Activated CD4-positive, alpha-beta T cell treated with anti-CD3 and anti-CD28 coated beads, Interleukin-2, amount 10 ng/mL, durations not matched to agents 7 days and 5 days (primary cell): ENCODE measurements around the gene RPS25. TPM values are rescaled to one million over a fixed set of nuclear protein-coding genes. Genes with fewer than 3 reads are reported as not detected.
A peak's percentile ranks its signal among the peaks of the same experiment; 100 is the strongest.
"Not testable (repeated sequence)": the region's sequence is repeated elsewhere in the genome, so short reads cannot be mapped to it uniquely, and the experiment has no call there.

Source experiments
- CTCF ChIA-PET: fragments of 350-600 bp; sonication (Branson Sonifier 250); formaldehyde crosslinking; loops from one replicate; lab custom pipeline; 2021; ENCODE audit warnings: antibody characterized with exemption; lab: Charles Lee
- POLR2A ChIA-PET: fragments of 350-600 bp; sonication (Branson Sonifier 250); formaldehyde crosslinking; loops from one replicate; lab custom pipeline; 2021; ENCODE audit warnings: antibody characterized with exemption; lab: Charles Lee
- DNase-seq: peaks from one replicate; pipeline ENCODE4 v3.0.0-alpha.2; 2020
- H3K27ac Mint-ChIP-seq: one replicate; pipeline ENCODE4 v1.8.0; 2021; ENCODE audit warnings: mild to moderate bottlenecking, moderate library complexity, mixed read lengths
- H3K27me3 Mint-ChIP-seq: one replicate; pipeline ENCODE4 v1.8.0; 2021; ENCODE audit warnings: mixed read lengths
- H3K36me3 Mint-ChIP-seq: one replicate; pipeline ENCODE4 v1.8.0; 2021; ENCODE audit warnings: low read depth, mixed read lengths
- H3K4me1 Mint-ChIP-seq: one replicate; pipeline ENCODE4 v1.8.0; 2021; ENCODE audit warnings: mixed read lengths
- H3K4me3 Mint-ChIP-seq: one replicate; pipeline ENCODE4 v1.8.0; 2021; ENCODE audit warnings: mild to moderate bottlenecking, moderate library complexity, mixed read lengths
- H3K9me3 Mint-ChIP-seq: one replicate; pipeline ENCODE4 v1.8.0; 2021; ENCODE audit warnings: mixed read lengths
- total RNA-seq, 2 experiments: library from RNA; stranded (reverse); gene quantifications; one replicate each; pipeline ENCODE4 v1.2.3, GENCODE V29; 2021

Gene RPS25
- total RNA-seq, 2 experiments from 2014 or later = 1,054 to 1,196 TPM

DNA sequence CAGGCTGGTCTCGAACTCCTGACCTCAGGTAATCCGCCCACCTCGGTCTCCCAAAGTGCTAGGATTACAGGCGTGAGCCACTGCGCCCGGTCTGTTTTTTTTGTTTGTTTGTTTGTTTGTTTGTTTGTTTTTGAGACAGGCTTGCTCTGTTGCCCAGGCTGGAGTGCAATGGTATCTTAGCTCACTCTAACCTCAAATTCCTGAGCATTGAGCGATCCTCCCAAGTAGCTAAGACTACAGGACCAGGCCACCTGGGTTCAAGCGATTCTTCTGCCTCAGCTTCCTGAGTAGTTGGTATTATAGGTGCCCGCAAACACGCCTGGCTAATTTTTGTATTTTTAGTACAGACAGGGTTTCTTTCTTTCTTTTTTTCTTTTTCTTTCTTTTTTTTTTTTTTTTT, 15.3 kb upstream of the RPS25 start:
- POLR2A ChIA-PET, DNase-seq, H3K27ac Mint-ChIP-seq: not testable (repeated sequence)

DNA sequence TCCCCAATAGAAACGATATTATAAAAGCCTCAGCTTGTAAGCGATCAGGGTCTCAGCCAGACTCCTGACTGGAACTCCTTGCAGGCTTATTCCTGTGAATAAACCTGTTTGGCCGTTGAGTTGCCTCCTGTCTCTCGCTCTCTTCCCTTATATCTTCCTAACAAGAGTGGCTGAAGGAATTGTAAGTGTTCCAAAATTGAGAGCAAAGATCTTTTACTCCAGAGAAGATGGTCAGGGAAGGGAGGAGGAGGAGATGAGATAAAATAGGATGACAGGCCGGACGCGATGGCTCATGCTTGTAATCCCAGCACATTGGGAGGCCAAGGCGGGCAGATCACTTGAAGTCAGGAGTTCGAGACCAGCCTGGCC, 13.8 kb upstream of the RPS25 start:
- H3K4me3 Mint-ChIP-seq = no peak overlapping the region
- ChIA-PET CTCF (interaction anchor here (0.8 to 2.3 kb wide), 12 partner anchors 9 to 289 kb away, joined by 3 to 15 read pairs (median 5); no protein-coding TSS in a partner anchor), POLR2A (no interaction called here)
- no peak for DNase-seq
- H3K36me3 Mint-ChIP-seq = peaks cover 13% of the 10 kb centered on the region
- no peak overlapping the region for H3K27ac Mint-ChIP-seq
- peaks cover 26% of the 10 kb centered on the region for H3K4me1 Mint-ChIP-seq
- H3K9me3 Mint-ChIP-seq = no peaks in the 10 kb centered on the region
- no peaks in the 10 kb centered on the region for H3K27me3 Mint-ChIP-seq

More for the DNA sequence above, 15.3 kb upstream of the RPS25 start:
- not testable (repeated sequence) for H3K36me3 Mint-ChIP-seq, H3K9me3 Mint-ChIP-seq, H3K4me3 Mint-ChIP-seq, H3K27me3 Mint-ChIP-seq
- H3K4me1 Mint-ChIP-seq = peaks cover 22% of the 10 kb centered on the region
- CTCF ChIA-PET = interaction anchor here (0.6 to 1.4 kb wide), 8 partner anchors 9 to 292 kb away, joined by 3 to 6 read pairs (median 3); no protein-coding TSS in a partner anchor

DNA sequence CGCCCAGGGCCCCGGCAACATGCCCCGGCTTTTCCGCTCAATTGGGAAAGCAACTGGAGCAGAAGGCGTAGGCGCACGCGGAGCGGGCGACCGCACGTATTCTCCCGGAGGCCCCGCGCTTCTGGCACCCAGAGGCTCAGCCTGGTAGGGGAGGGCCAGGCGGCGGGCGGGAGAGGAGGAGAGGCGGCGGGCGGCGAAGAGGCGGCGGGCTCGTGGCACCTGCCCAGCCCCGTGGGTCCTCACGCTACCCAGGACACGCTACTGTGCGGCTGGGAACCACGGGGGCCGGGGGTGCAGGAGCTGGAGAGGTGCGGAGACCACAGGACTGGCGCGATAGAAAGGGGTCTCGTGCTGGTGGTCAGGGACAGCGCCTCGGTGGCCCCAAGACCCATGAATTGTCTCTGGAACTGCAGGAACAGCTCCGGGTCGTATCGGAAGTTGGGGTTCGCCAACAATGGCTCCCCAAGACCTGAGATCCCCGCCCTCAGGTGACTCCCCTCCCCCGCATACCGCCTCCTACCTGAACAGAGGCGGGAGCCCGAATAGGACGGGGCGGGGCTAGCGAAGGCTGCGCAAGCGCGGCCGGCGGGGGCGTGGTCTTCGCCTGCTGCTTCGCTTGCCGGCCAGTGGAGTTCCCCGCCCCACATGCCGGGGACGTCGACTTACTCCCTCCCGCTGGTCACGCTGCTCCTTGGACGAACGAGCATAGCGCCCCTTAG, 12.3 kb upstream of the RPS25 start, which contains the start of gene SLC37A4:
Gene SLC37A4, minus strand, starts transcription at position 549 of the 719 bp plus-strand sequence.
- Mint-ChIP-seq H3K4me1 (peaks cover 28% of the 10 kb centered on the region), H3K4me3 (peak within 1 kb of the TSS; percentile 70), H3K27me3 (no peaks in the 10 kb centered on the region), H3K9me3 (no peaks in the 10 kb centered on the region), H3K36me3 (peaks cover 15% of the 10 kb centered on the region), H3K27ac (peak within 1 kb of the TSS; percentile 81)
- POLR2A ChIA-PET = interaction anchor here (0.6 to 0.7 kb wide), 2 partner anchors 12 to 88 kb away, joined by 3 read pairs; partner anchors contain the start of genes RPS25 and TRAPPC4
- peak; percentile 98 for DNase-seq
- CTCF ChIA-PET = interaction anchor here (0.7 to 2.3 kb wide), 16 partner anchors 7 to 307 kb away, joined by 3 to 15 read pairs (median 4); partner anchors contain the start of gene BCL9L

DNA sequence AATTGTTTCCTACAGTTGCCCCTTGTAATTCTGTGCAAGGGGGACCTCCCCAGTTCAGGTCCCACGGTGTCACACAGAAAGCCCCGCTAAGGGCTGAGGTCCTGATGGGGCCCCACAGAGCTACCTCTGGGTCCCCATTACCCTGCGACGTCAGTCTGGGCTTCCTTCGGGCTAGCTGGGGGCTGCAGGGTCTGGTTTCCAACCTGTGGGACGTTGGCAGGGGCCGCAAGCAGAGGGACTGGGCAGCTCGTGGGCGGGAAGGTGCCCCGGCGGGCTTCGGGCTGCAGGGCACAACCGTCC, 11.8 kb upstream of the RPS25 start:
- H3K27ac Mint-ChIP-seq = peak overlapping the region; percentile 81
- H3K36me3 Mint-ChIP-seq = peaks cover 20% of the 10 kb centered on the region
- no peaks in the 10 kb centered on the region for H3K9me3 Mint-ChIP-seq
- no peaks in the 10 kb centered on the region for H3K27me3 Mint-ChIP-seq
- no peak for DNase-seq
- ChIA-PET POLR2A (interaction anchor here (0.7 kb wide), 1 partner anchor 12 kb away, joined by 3 read pairs; the partner anchor contains the start of genes RPS25 and TRAPPC4), CTCF (interaction anchor here (0.7 to 2.3 kb wide), 10 partner anchors 11 to 308 kb away, joined by 3 to 15 read pairs (median 4); partner anchors contain the start of gene BCL9L)
- peaks cover 31% of the 10 kb centered on the region for H3K4me1 Mint-ChIP-seq
- peak overlapping the region; percentile 70 for H3K4me3 Mint-ChIP-seq

DNA sequence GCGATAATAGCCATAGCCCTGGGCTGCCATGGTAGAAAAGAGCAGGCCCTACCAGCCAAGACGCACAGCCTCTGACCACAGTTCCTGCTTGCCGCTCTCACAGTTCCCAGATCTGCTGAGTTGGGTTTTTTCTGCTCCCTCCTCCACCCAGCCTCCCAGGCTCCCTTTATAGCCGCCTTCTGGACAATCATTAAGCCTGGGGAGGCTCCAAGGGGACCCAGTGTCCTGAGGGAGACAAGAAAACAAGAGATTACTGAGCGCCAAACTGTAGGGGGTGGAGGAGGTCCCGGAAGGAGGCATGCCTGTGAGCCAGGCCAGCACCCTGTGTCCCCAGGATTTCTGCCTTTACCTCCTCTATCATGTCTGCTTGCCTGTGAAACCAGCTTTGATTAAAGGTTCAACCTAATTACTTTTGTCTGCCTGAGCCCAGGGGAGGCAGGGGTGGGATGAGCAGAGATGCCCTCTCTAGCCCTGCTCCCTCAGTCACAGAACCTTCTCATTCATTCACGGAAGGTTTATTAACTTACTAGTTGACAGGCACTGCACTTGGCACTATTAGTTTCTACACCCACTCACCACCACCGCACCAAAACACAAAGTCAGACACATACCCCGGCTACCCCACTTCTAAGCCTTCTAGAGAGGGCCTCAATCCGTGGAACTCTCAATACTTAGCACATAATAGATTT, 11.3 kb upstream of the RPS25 start:
- Mint-ChIP-seq H3K27ac (peak overlapping the region; percentile 81), H3K27me3 (no peaks in the 10 kb centered on the region), H3K4me1 (peaks cover 35% of the 10 kb centered on the region), H3K36me3 (peaks cover 24% of the 10 kb centered on the region), H3K4me3 (peak overlapping the region; percentile 70), H3K9me3 (no peaks in the 10 kb centered on the region)
- ChIA-PET CTCF (interaction anchor here (1.2 to 2.3 kb wide), 7 partner anchors 10 to 308 kb away, joined by 3 to 15 read pairs (median 4); partner anchors contain the start of gene BCL9L), POLR2A (no interaction called here)
- peak; percentile 16 for DNase-seq

DNA sequence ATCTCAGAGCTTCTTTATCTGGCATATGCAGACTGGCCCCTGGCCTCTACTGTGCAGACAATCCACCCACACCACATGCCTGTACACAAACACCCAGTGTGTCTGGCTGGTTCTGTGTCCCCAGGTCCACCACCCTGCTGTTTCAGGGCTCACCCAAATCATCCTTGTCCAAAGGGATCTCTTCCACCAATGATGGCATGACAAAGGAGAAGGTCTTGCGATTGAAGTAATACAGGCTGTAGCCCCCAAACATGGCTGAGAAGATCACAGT, 10.9 kb upstream of the RPS25 start:
- Mint-ChIP-seq H3K27me3 (no peaks in the 10 kb centered on the region), H3K4me1 (peaks cover 38% of the 10 kb centered on the region), H3K9me3 (no peaks in the 10 kb centered on the region), H3K4me3 (peak overlapping the region; percentile 70), H3K36me3 (peaks cover 27% of the 10 kb centered on the region), H3K27ac (peak overlapping the region; percentile 81)
- POLR2A ChIA-PET = no interaction called here
- DNase-seq = no peak
- CTCF ChIA-PET = interaction anchor here (1.5 kb wide), 1 partner anchor 10 kb away, joined by 5 read pairs; no protein-coding TSS in a partner anchor

DNA sequence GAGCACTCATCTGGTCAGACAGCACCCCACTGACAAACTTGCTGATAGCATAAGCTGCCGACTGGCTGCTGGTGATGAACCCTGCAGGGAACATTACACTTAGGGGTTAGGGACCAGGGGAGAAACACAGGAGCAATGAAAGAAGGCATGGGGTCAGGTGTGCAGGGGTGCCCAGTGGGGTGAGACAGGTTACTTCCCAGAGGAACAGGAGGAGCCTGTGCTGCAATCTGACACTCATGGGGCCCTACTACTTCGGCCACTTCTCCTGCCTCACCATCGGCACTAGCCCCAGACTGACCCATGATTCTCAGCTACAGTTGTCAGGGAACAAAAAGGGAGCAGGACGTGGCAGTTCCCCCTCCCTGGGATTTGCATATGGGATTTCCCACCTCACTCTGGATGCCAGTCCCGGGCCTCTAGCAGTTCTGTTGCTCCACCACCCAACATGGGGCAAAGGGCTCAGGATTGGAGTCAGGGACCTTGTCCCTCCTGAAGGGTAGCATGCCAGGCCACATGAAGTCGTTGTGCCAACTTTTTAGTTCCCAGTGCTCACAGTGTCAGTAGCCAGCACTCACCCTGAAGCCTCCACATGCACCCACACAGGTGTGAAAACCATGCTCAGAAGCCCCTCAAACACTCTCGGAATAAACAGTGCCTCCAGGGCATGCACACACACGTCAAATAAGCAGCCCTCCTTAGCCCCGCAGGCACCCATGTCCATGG, 10.4 kb upstream of the RPS25 start:
- peak overlapping the region; percentile 81 for H3K27ac Mint-ChIP-seq
- ChIA-PET CTCF (interaction anchor here (1.6 to 2.1 kb wide), 2 partner anchors 22 to 30 kb away, joined by 3 to 4 read pairs; partner anchors contain the start of gene CENATAC), POLR2A (no interaction called here)
- peak overlapping the region; percentile 70 for H3K4me3 Mint-ChIP-seq
- H3K27me3 Mint-ChIP-seq = no peaks in the 10 kb centered on the region
- no peaks in the 10 kb centered on the region for H3K9me3 Mint-ChIP-seq
- peaks cover 42% of the 10 kb centered on the region for H3K4me1 Mint-ChIP-seq
- DNase-seq = no peak
- H3K36me3 Mint-ChIP-seq = peaks cover 28% of the 10 kb centered on the region

DNA sequence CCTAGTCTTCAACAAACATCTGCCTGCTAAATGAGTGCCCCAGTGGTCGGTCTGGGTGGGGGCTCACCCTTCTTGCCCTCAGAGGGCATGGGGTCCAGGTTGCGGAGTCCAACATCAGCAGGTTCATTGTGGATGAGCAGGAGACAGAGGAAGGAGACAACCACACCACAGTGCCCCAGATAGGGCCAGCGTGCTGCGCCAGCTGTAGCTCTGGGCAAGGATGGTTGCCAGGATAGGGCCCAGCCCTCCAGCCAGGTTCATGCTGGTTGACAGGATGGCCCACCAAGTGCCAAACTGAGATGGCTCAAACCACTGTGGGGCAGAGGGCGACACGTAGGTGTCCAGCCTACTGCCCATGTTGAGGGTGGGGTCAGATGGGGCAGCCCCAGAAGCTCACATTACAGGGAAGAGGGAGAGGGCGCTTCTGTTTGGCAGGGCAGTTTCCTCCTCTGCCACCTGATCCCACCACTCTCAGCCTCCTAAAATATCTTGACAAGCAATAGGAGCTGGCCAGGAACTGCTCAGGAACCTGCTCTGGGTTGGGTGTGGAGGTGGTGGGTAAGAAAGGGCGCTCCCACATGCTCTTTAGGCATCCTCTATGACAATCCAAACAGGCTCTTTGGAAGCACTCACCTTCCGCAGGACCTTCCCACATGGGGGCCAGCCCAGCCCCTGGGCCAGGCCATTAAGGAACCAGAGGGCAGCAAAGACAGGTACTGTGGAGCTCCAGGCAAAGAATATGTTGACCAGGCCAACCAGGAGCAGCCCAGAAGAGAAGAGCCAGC, 9.6 kb upstream of the RPS25 start:
- Mint-ChIP-seq H3K36me3 (peaks cover 33% of the 10 kb centered on the region), H3K27ac (peak overlapping the region; percentile 15), H3K4me1 (peaks cover 47% of the 10 kb centered on the region), H3K9me3 (no peaks in the 10 kb centered on the region), H3K27me3 (no peaks in the 10 kb centered on the region), H3K4me3 (peak overlapping the region; percentile 1)
- no peak for DNase-seq
- CTCF ChIA-PET = interaction anchor here (1.0 to 2.1 kb wide), 3 partner anchors 23 to 33 kb away, joined by 3 to 4 read pairs (median 3); partner anchors contain the start of gene CENATAC
- POLR2A ChIA-PET = no interaction called here

DNA sequence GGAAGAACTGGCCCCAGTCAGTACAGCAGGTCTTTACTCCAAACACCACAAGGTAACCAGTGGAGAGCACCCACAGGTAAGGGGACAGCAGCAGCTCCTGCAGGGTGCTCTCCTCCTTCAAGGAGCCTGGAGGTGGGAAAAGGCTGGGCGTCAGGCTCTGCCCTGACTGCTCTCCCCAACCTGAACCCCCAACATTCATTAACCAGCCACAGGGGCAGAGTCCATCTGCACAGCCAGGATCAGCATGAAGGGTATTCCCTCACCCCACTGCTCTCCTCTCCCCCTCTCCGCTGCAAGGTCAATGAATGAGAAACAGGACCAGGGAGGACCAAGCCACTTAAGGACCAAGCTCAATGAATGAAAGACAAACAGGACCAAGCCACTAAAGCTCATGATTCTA, 8.8 kb upstream of the RPS25 start:
- no peak for DNase-seq
- ChIA-PET POLR2A (interaction anchor here (0.6 kb wide), 1 partner anchor 330 kb away, joined by 3 read pairs; no protein-coding TSS in a partner anchor), CTCF (interaction anchor here (1.0 to 2.1 kb wide), 3 partner anchors 24 to 33 kb away, joined by 3 to 4 read pairs (median 3); partner anchors contain the start of gene CENATAC)
- peaks cover 51% of the 10 kb centered on the region for H3K4me1 Mint-ChIP-seq
- no peaks in the 10 kb centered on the region for H3K27me3 Mint-ChIP-seq
- no peak overlapping the region for H3K4me3 Mint-ChIP-seq
- H3K9me3 Mint-ChIP-seq = no peaks in the 10 kb centered on the region
- H3K36me3 Mint-ChIP-seq = peaks cover 38% of the 10 kb centered on the region
- peak overlapping the region; percentile 5 for H3K27ac Mint-ChIP-seq

DNA sequence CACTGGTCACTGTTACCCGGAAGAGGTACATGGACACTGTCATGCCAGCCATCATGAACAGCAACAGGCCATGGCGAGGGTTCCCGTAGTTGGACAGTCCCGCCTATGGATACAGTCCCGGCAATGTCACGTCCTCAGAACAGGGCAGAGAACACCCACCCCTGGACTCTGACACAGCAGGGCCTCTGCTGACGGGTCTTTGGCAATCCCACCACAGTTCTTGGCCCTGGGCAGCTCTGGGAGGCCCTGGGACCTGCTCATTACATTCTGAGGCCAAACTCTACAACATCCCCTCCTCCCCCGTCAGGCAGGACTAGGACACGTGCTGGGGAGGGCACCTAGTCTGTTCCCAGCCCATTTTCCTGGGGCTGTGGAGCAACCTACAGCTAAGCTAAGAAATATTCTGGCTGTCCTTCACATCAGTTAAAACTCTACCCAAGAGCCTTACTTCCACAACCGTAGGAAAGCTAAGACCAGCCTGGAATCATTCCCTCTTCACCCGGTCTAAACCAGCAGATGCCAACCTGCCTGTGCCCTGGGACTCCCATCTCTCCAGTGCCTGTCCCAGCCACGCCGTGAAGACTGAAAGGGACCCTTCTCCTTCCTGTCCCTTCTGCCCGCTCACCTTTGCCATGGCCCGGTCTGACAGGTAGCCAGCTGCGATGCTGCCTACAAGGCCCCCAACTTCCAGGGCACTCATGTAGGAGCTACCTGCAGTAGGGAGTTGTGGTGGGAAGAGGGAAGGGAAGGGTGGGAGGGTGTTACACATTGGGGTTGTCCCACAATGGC, 8.0 kb upstream of the RPS25 start:
- Mint-ChIP-seq H3K4me3 (no peak overlapping the region), H3K4me1 (peaks cover 55% of the 10 kb centered on the region), H3K27me3 (no peaks in the 10 kb centered on the region), H3K9me3 (no peaks in the 10 kb centered on the region), H3K27ac (peak overlapping the region; percentile 42), H3K36me3 (peaks cover 44% of the 10 kb centered on the region)
- DNase-seq = no peak
- CTCF ChIA-PET = no interaction called here
- POLR2A ChIA-PET = no interaction called here

DNA sequence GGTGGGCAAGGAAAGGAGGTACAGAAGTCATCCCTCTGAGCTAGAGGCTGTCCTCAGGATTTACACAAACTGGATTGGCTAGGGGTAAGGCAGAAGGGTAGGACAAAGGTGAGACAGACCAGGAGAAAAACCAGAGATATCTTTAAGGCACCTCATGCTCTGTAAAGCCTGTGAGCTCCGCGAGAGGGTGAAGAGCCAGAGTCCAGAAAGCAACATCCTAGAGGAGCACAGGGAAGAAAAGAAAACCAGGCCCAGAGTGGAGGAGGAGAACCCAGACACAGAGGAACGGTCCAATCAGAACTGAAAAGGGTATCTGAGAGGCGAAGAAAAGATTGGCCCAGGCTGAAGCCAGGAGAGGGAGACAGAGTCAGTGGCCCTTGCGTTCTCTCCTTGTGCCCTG, 7.4 kb upstream of the RPS25 start:
- POLR2A ChIA-PET = no interaction called here
- Mint-ChIP-seq H3K27me3 (no peaks in the 10 kb centered on the region), H3K4me1 (peaks cover 54% of the 10 kb centered on the region), H3K36me3 (peaks cover 46% of the 10 kb centered on the region), H3K27ac (peak overlapping the region; percentile 37), H3K9me3 (no peaks in the 10 kb centered on the region), H3K4me3 (no peak overlapping the region)
- no peak for DNase-seq
- CTCF ChIA-PET = interaction anchor here (0.6 kb wide), 2 partner anchors 11 to 687 kb away, joined by 5 to 7 read pairs; no protein-coding TSS in a partner anchor
